Measurements from ENCODE around the gene NRDE2.

The NRDE2 gene

DNA sequence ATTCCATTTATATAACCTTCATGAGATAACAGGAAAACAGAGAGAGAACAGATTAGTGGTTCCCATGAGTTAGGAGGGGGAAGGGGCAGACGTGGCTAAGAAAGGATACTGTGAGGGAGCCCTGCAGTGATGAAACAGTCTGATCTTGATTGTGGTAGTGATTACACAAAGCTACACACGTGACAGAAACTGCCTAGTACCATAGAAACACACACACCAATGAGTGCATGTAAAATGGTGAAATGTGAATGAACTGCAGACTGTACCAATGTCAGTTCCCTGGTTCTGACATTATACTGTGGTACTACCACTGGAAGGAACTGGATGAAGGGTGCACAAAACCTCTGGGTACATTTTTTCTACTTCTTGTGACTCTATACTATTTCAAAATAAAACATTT lies 36.9 kb downstream of the NRDE2 start:
- FAIRE-seq (no peak), DNase-seq (ENCODE audit: insufficient read length) (no peak)
- TF ChIP-seq POLR2A (IDR thresholded peaks at IDR 0.05; ENCODE audit: low read depth, low read length) (no peak), TAF1 (IDR thresholded peaks at IDR 0.05; ENCODE audit: borderline replicate concordance, low read depth, low read length) (no peak), POLR2AphosphoS5 (IDR thresholded peaks at IDR 0.05; ENCODE audit: low read depth, low read length) (no peak)

DNA sequence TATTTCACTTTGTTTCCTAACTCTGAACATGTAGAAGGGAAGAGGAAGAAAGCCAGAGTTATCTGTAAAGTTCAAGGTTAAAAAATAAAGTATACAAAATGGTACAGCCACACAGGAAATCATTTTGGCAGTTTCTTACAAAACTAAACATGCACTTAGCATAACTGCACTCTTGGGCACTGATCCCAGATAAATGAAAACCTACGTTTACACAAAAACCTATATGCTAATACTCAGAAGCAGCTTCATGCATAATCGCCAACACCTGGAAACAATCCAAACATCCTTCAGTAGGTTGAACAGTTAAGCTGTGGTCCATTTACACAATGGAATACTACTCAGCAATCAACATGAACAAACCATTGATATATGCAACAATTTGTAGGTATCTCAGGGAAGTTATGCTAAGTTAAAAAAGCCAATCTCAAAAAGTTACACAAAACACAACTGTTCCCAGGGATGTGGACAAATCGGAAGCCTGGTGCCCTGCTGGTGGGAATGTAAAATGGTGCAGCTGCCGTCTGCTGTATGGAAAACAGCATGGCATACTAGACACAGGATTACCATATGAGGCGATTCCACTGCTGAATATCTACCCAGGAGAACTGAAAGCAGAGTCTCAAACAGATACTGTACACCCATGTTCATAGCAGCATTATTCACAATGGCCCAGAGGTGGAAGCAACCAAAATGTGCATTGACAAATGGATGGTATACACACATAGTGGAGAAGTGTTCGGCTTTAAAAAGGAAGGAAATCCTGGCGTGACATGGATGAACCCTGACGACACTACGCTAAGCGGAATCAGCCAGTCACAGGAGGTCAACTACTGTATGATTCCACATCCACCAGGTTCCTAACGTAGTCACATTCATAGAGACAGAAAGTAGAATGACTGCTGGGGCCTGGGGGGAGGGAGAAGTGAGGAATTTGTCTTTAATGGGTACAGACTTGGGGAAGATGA lies 37.7 kb downstream of the NRDE2 start:
- FAIRE-seq = no peak
- no peak for TF ChIP-seq TAF1 (IDR thresholded peaks at IDR 0.05; ENCODE audit: borderline replicate concordance, low read depth, low read length)
- no peak for TF ChIP-seq POLR2AphosphoS5 (IDR thresholded peaks at IDR 0.05; ENCODE audit: low read depth, low read length)
- TF ChIP-seq POLR2A (IDR thresholded peaks at IDR 0.05; ENCODE audit: low read depth, low read length) = no peak
- no peak for DNase-seq (ENCODE audit: insufficient read length)

GRCh38 chr14:90291699-90292098 lies 40.0 kb downstream of the NRDE2 start:
- FAIRE-seq (no peak), DNase-seq (ENCODE audit: insufficient read length) (no peak)
- TF ChIP-seq POLR2A (IDR thresholded peaks at IDR 0.05; ENCODE audit: low read depth, low read length) = no peak
- no peak for TF ChIP-seq POLR2AphosphoS5 (IDR thresholded peaks at IDR 0.05; ENCODE audit: low read depth, low read length)
- no peak for TF ChIP-seq TAF1 (IDR thresholded peaks at IDR 0.05; ENCODE audit: borderline replicate concordance, low read depth, low read length)

DNA sequence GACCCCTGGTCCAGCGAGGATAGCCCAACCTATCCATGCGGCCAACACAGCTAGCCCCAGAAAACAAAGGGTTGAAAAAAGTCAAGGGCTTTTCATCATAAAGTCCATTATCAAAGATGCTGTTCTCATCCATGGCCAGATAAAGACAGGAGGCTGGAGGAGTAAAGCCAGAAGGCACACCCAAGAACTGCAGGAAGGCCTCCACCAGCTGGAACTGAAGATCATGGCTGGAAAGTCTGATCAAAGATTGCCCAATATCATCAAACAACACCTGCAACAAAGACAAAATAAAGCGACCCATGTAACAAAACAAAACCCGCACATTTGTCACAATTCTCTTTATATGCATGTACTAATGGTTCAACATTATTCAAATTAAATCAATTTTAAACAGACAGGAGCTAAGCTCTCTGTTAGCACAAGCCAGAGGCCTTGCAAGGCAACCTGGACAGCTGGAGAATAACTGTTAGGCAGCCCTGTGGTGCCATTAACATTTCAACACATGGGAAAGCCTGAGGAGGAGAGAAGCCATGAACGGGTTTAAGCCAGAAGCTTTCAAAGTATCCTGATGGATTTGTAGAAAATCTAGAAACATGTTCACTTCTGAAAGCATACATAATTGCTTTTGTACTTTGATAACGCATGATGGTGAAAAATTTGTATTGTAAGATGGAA lies 41.3 kb downstream of the NRDE2 start:
- TF ChIP-seq POLR2AphosphoS5 (IDR thresholded peaks at IDR 0.05; ENCODE audit: low read depth, low read length) (no peak), TAF1 (IDR thresholded peaks at IDR 0.05; ENCODE audit: borderline replicate concordance, low read depth, low read length) (no peak), POLR2A (IDR thresholded peaks at IDR 0.05; ENCODE audit: low read depth, low read length) (no peak)
- FAIRE-seq = no peak
- no peak for DNase-seq (ENCODE audit: insufficient read length)

GRCh38 chr14:90288651-90289355 lies 42.9 kb downstream of the NRDE2 start:
- DNase-seq (ENCODE audit: insufficient read length) = no peak
- no peak for TF ChIP-seq TAF1 (IDR thresholded peaks at IDR 0.05; ENCODE audit: borderline replicate concordance, low read depth, low read length)
- no peak for TF ChIP-seq POLR2A (IDR thresholded peaks at IDR 0.05; ENCODE audit: low read depth, low read length)
- no peak for TF ChIP-seq POLR2AphosphoS5 (IDR thresholded peaks at IDR 0.05; ENCODE audit: low read depth, low read length)
- no peak for FAIRE-seq

DNA sequence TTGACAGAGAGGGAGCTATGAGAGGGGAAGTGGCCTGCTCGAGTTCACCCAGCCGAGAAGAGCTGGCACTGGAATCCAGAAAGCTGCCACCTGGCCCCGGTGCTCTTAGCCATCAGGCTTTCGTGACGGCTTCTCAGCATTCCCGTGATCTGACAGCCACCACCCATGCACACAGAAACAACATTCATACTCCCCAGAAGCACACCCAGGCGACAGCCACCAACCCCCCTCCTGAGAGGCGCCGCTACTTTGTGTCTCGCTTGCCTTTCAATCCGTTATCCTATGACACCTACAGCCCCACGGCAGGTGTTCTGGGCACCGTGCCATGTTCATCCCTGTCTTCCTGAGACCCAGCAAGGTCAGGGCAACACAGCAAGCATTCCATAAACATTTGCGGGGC lies 44.0 kb downstream of the NRDE2 start:
- TF ChIP-seq POLR2AphosphoS5 (IDR thresholded peaks at IDR 0.05; ENCODE audit: low read depth, low read length) (no peak), POLR2A (IDR thresholded peaks at IDR 0.05; ENCODE audit: low read depth, low read length) (no peak), TAF1 (IDR thresholded peaks at IDR 0.05; ENCODE audit: borderline replicate concordance, low read depth, low read length) (no peak)
- no peak for FAIRE-seq
- DNase-seq (ENCODE audit: insufficient read length) = no peak

DNA sequence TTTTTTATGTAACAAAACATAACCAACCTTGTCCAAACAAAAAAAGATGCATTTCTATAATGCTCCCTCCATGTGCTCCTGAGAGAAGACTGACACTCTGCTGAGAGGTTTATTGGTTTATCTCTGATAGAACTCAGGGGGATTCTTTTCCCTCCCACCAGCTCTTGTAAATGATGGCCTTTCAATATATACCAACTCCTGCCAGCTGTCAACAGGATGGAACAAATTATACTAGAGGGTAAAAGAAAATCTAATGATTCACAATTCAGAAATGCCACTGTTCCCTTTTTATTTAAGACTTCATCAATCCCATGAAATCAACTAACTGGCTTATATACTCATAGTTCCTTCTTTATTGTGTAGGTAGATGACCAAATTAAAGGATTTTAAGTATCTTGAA lies 50.0 kb downstream of the NRDE2 start:
- TF ChIP-seq POLR2AphosphoS5 (IDR thresholded peaks at IDR 0.05; ENCODE audit: low read depth, low read length) = no peak
- no peak for TF ChIP-seq TAF1 (IDR thresholded peaks at IDR 0.05; ENCODE audit: borderline replicate concordance, low read depth, low read length)
- TF ChIP-seq POLR2A (IDR thresholded peaks at IDR 0.05; ENCODE audit: low read depth, low read length) = no peak
- FAIRE-seq = no peak
- no peak for DNase-seq (ENCODE audit: insufficient read length)

DNA sequence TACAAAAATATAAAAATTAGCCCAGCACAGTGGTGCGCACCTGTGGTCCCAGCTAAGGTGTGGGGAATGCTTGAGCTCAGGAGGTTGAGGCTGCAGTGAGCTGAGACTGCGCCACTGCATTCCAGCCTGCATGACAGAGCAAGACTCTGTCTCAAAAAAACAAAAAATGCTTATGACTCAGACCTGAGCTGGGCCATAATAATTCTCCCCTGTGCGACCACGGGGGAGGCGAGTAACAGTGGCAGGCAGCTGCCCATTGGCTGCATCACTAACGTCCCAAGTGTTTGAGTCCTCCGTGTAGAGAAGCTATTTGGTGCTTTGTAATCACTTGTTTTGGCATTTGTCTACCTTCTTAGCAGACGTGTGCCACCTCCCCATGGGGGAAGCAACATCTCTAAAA lies 50.5 kb downstream of the NRDE2 start:
- no peak for TF ChIP-seq POLR2A (IDR thresholded peaks at IDR 0.05; ENCODE audit: low read depth, low read length)
- no peak for TF ChIP-seq TAF1 (IDR thresholded peaks at IDR 0.05; ENCODE audit: borderline replicate concordance, low read depth, low read length)
- no peak for TF ChIP-seq POLR2AphosphoS5 (IDR thresholded peaks at IDR 0.05; ENCODE audit: low read depth, low read length)
- FAIRE-seq (no peak), DNase-seq (ENCODE audit: insufficient read length) (no peak)

GRCh38 chr14:90280096-90280495 lies 51.6 kb downstream of the NRDE2 start:
- DNase-seq (ENCODE audit: insufficient read length) (no peak), FAIRE-seq (no peak)
- no peak for TF ChIP-seq POLR2AphosphoS5 (IDR thresholded peaks at IDR 0.05; ENCODE audit: low read depth, low read length)
- no peak for TF ChIP-seq TAF1 (IDR thresholded peaks at IDR 0.05; ENCODE audit: borderline replicate concordance, low read depth, low read length)
- no peak for TF ChIP-seq POLR2A (IDR thresholded peaks at IDR 0.05; ENCODE audit: low read depth, low read length)

DNA sequence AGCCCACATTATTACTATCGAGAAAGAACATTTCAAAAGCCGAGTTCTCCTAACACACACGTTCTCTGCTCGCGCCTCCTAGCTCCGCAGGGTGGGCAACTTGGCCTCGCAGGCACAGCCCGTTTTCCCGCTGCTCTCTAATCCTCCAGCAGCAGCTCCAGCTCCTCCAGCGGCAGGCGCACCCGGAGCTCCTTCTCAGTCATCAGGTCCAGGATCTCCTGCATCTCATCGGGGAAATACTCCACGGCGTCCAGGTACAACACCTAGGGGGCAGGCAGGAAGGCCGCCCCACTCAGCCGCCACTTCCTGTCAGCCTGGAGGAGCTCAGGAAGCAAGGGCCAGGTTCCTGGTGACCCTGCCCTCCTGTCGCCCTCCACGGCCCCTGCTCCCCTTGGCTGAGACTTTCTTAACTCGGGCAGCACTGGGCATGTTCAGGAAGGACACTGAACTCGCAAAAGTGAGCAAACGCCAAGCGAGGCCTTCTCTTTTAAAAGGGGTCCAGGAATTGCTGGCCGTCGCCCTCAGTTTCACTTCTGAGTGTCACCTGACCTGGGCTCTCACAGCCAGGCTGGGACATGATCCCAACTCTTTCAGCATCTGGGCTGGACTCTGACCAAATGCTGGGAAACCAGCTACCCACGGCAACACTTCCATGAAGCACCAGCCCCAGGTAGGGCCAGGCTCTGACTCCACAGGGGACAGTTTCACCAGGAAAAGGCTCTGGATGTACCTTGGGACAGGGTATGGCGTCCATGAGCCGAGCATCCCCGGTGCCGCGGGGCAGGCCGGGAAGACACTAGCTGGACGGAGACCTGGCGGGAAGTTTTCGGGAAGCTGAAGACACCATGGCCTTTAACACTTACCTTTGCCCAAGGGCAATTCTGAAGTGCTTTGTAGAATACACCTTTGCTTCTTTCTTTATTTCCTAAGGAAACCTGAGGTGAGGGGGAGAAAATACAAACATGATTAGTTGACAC lies 53.3 kb downstream of the NRDE2 start:
- no peak for FAIRE-seq
- no peak for DNase-seq (ENCODE audit: insufficient read length)
- TF ChIP-seq TAF1 (IDR thresholded peaks at IDR 0.05; ENCODE audit: borderline replicate concordance, low read depth, low read length) (no peak), POLR2A (IDR thresholded peaks at IDR 0.05; ENCODE audit: low read depth, low read length) (no peak), POLR2AphosphoS5 (IDR thresholded peaks at IDR 0.05; ENCODE audit: low read depth, low read length) (no peak)
